Liver (tissue), 3 donors: ENCODE data around the gene KYNU.

Experiments
- ATF3 ChIP-seq: IDR thresholded peaks from 2 replicates; pipeline ENCODE4 v1.6.1; 2016; ENCODE audit warnings: antibody characterized with exemption
- CTCF ChIP-seq: fragments of 150-350 bp; IDR thresholded peaks from 2 replicates; pipeline ENCODE4 v1.5.1; 2017; ENCODE audit warnings: improper control_type of control experiment, low read depth, low read length; ENCODE audit not compliant: missing input control
- FOXA2 ChIP-seq: IDR thresholded peaks from 2 replicates; pipeline ENCODE4 v1.6.1; 2016; ENCODE audit warnings: antibody characterized with exemption
- HNF4A ChIP-seq, 2 donors: conservative IDR thresholded peaks; 2 replicates each; pipeline ENCODE4 v1.6.1; 2016; ENCODE audit warnings: antibody characterized with exemption in 2 of 2, mild to moderate bottlenecking in 2 of 2
- JUND ChIP-seq, 2 donors: IDR thresholded peaks; 2 replicates each; pipeline ENCODE4 v1.6.1; 2016; ENCODE audit warnings: antibody characterized with exemption in 2 of 2
- MAX ChIP-seq: IDR thresholded peaks from 2 replicates; pipeline ENCODE4 v1.6.1; 2016; ENCODE audit warnings: antibody characterized with exemption
- RAD21 ChIP-seq, 2 donors: IDR thresholded peaks; 2 replicates each; pipeline ENCODE4 v1.6.1; 2016; ENCODE audit warnings: antibody characterized with exemption in 2 of 2, mild to moderate bottlenecking in 2 of 2
- SP1 ChIP-seq: IDR thresholded peaks from 2 replicates; pipeline ENCODE4 v1.6.1; 2018; ENCODE audit warnings: antibody characterized with exemption, mild to moderate bottlenecking
- TAF1 ChIP-seq: conservative IDR thresholded peaks from 2 replicates; pipeline ENCODE4 v1.6.1; 2016; ENCODE audit warnings: antibody characterized with exemption, mild to moderate bottlenecking
- YY1 ChIP-seq: IDR thresholded peaks from 2 replicates; pipeline ENCODE4 v1.6.1; 2016; ENCODE audit warnings: antibody characterized with exemption, mild to moderate bottlenecking
- donor health status: healthy.
- donor health status: healthy.

GRCh38 chr2:142981756-142982155 is 104.3 kb downstream of the KYNU start:
- no peak for TF ChIP-seq TAF1
- no peak for TF ChIP-seq CTCF
- no peak for TF ChIP-seq MAX
- TF ChIP-seq YY1 = no peak
- no peak for TF ChIP-seq ATF3
- no peak for TF ChIP-seq FOXA2
- no peak for TF ChIP-seq JUND (IDR thresholded peaks at IDR 0.05)
- no peak for TF ChIP-seq SP1
- no peak for TF ChIP-seq HNF4A (conservative IDR thresholded peaks at IDR 0.05)
- no peak for TF ChIP-seq RAD21 (IDR thresholded peaks at IDR 0.05)
